Stimulated activated CD8-positive, alpha-beta memory T cell treated with anti-CD3 and anti-CD28 coated beads, Interleukin-12 subunit alpha, Interleukin-12 subunit beta, amount 100 ng/mL, for 24 hours (primary cell): ENCODE results near the gene UBE2J2.

Experiments used
- DNase-seq: peaks from one replicate; pipeline ENCODE4 v3.0.0-alpha.2; 2020; ENCODE audit errors: extremely low read depth

The UBE2J2 gene

GRCh38 chr1:1280782-1281481, 7.3 kb upstream of the UBE2J2 start:
- DNase-seq, result no peak

- no peak for DNase-seq
Observed at GRCh38 chr1:1279028-1279427, 5.4 kb upstream of the UBE2J2 start.

GRCh38 chr1:1278620-1279019, 5.0 kb upstream of the UBE2J2 start:
- DNase-seq, result no peak

GRCh38 chr1:1275836-1276235, 2.2 kb upstream of the UBE2J2 start:
- DNase-seq, result no peak

- DNase-seq, result no peak
Observed at GRCh38 chr1:1274931-1275431, 1.3 kb upstream of the UBE2J2 start.

GRCh38 chr1:1274299-1274930, 761 bp upstream of the UBE2J2 start:
- DNase-seq, result no peak

- no peak for DNase-seq
Observed at GRCh38 chr1:1273209-1273511, 494 bp downstream of the UBE2J2 start.

GRCh38 chr1:1272341-1273208, 1.1 kb downstream of the UBE2J2 start:
- no peak for DNase-seq

- DNase-seq, result no peak
Observed at GRCh38 chr1:1270813-1271212, 2.8 kb downstream of the UBE2J2 start.

GRCh38 chr1:1268284-1268682, 5.4 kb downstream of the UBE2J2 start:
- DNase-seq, result no peak

- no peak for DNase-seq
Observed at GRCh38 chr1:1267488-1268283, 6.0 kb downstream of the UBE2J2 start.

- DNase-seq, result no peak
Observed at GRCh38 chr1:1264868-1265272, 8.8 kb downstream of the UBE2J2 start.

- no peak for DNase-seq
Observed at GRCh38 chr1:1264026-1264425, 9.6 kb downstream of the UBE2J2 start.

- DNase-seq, result no peak
Observed at GRCh38 chr1:1262758-1263157, 10.9 kb downstream of the UBE2J2 start.

- DNase-seq, result no peak
Observed at GRCh38 chr1:1262071-1262470, 11.6 kb downstream of the UBE2J2 start.

GRCh38 chr1:1260843-1261560, 12.7 kb downstream of the UBE2J2 start:
- DNase-seq, result no peak

- no peak for DNase-seq
Observed at GRCh38 chr1:1259951-1260600, 13.6 kb downstream of the UBE2J2 start.

- no peak for DNase-seq
Observed at GRCh38 chr1:1259540-1259939, 14.1 kb downstream of the UBE2J2 start.

GRCh38 chr1:1259119-1259488, 14.6 kb downstream of the UBE2J2 start:
- DNase-seq, result no peak

- DNase-seq, result no peak
Observed at GRCh38 chr1:1256956-1257871, 16.4 kb downstream of the UBE2J2 start.
